BLaER1 (cell line): ENCODE data around the gene CHMP4A.
"Not testable (repeated sequence)": the region's sequence is repeated elsewhere in the genome, so short reads cannot be mapped to it uniquely, and the experiment has no call there.

Source experiments
- H3K27ac ChIP-seq: shearing (Covaris generic); formaldehyde crosslinking; 2 replicates; pipeline ENCODE4 v1.8.1; 2022
- H3K27me3 ChIP-seq: shearing (Covaris generic); formaldehyde crosslinking; 2 replicates; pipeline ENCODE4 v1.8.1; 2022
- H3K36me3 ChIP-seq: shearing (Covaris generic); formaldehyde crosslinking; 2 replicates; pipeline ENCODE4 v1.8.1; 2022
- H3K4me1 ChIP-seq: shearing (Covaris generic); formaldehyde crosslinking; 2 replicates; pipeline ENCODE4 v1.8.1; 2022
- H3K4me2 ChIP-seq: shearing (Covaris generic); formaldehyde crosslinking; 2 replicates; pipeline ENCODE4 v1.8.1; 2022
- H3K4me3 ChIP-seq: shearing (Covaris generic); formaldehyde crosslinking; 2 replicates; pipeline ENCODE4 v1.8.1; 2022
- H3K9ac ChIP-seq: shearing (Covaris generic); formaldehyde crosslinking; 2 replicates; pipeline ENCODE4 v1.8.1; 2022
- H3K9me3 ChIP-seq: shearing (Covaris generic); formaldehyde crosslinking; 2 replicates; pipeline ENCODE4 v1.8.1; 2022
- H4K20me1 ChIP-seq: shearing (Covaris generic); formaldehyde crosslinking; 2 replicates; pipeline ENCODE4 v1.8.1; 2022
- Cebpa-rat ChIP-seq: shearing (Covaris generic); IDR thresholded peaks from 2 replicates; pipeline ENCODE4 v1.8.1; 2022

CHMP4A gene

DNA sequence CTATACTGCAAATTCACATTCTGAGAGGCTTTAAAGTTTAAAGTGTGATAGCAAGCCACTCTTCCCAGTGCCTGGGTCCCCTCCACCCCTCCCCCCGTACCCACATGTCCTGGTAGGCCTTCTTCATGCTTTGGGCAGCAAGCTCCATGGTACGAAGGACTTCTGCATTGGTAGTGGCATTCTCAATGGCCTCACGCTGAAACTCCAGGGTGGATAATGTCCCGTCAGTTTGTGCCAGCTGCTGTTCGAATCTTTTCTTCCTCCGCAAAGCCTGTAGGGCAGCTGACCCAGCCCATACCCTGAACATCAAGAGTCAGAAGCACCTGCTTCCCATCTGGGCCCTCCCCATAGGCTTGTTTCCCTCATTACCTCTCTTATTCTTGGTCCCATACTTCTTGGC, 2.0 kb downstream of the CHMP4A start:
- Histone ChIP-seq H3K4me2 (no peak overlapping the region), H3K27me3 (no peaks in the 10 kb centered on the region), H3K9me3 (no peaks in the 10 kb centered on the region), H3K9ac (no peak overlapping the region), H3K4me3 (no peak overlapping the region), H3K36me3 (peaks cover 53% of the 10 kb centered on the region), H3K4me1 (peaks cover 48% of the 10 kb centered on the region), H3K27ac (no peak overlapping the region), H4K20me1 (no peaks in the 10 kb centered on the region)
- no peak for TF ChIP-seq Cebpa-rat

- Histone ChIP-seq H3K9ac (no peak overlapping the region), H3K4me2 (peak overlapping the region; percentile 3; the same call in 1 of the 2 replicates), H3K27me3 (no peaks in the 10 kb centered on the region), H3K36me3 (peaks cover 89% of the 10 kb centered on the region), H3K4me3 (no peak overlapping the region), H3K4me1 (peaks cover 26% of the 10 kb centered on the region), H3K27ac (no peak overlapping the region), H4K20me1 (no peaks in the 10 kb centered on the region), H3K9me3 (peaks cover 11% of the 10 kb centered on the region)
- TF ChIP-seq Cebpa-rat, result no peak
Measured at GRCh38 chr14:24207625-24208024, 5.7 kb downstream of the CHMP4A start.

- Histone ChIP-seq H3K4me1 (peaks cover 21% of the 10 kb centered on the region), H3K4me3 (no peak overlapping the region), H3K9ac (no peak overlapping the region), H4K20me1 (no peaks in the 10 kb centered on the region), H3K9me3 (peaks cover 16% of the 10 kb centered on the region), H3K27me3 (no peaks in the 10 kb centered on the region), H3K36me3 (peaks cover 94% of the 10 kb centered on the region), H3K27ac (no peak overlapping the region), H3K4me2 (peak overlapping the region; percentile 3; the same call in 1 of the 2 replicates)
- TF ChIP-seq Cebpa-rat, result no peak
Measured at GRCh38 chr14:24207104-24207551, 6.2 kb downstream of the CHMP4A start.

DNA sequence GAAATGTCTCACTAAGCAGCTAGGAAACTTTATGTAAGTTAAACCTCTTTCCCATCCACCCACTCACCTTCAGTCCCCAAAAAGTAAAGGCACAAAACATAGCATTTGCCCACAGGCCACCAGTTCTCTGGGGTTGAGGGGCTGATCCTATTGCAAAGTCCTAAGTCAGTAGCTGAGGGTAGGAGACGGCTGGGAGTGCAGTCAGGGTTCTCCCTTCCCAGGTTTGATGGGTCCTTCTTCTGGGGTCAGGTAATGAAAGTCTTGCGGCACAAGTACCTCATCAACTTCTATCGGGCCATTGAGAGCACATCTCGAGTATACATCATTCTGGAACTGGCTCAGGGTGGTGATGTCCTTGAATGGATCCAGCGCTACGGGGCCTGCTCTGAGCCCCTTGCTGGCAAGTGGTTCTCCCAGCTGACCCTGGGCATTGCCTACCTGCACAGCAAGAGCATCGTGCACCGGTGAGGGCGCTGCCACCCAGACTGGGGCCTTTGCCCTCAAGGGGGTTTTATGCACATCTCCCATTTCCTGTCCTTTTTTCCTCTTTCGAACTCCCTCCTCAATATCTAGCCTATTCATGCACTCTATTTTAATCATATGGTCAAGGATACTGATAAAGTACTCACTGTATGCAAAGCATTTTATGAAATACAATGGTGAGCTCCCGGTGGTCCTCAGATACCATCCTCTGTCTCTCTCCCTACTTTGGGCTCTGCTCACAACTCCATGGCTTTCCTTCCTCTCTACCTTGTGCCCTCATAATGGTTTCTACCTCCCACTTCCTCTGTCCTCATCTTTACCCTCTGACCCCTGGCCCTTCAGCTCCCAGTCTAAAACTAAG, 6.8 kb downstream of the CHMP4A start:
- H3K27ac ChIP-seq, result no peak overlapping the region
- peaks cover 98% of the 10 kb centered on the region for H3K36me3 ChIP-seq

GRCh38 chr14:24204163-24205146, 8.8 kb downstream of the CHMP4A start:
- TF ChIP-seq Cebpa-rat, result no peak
- Histone ChIP-seq H3K36me3 (peaks cover 98% of the 10 kb centered on the region), H4K20me1 (no peaks in the 10 kb centered on the region), H3K27ac (no peak overlapping the region), H3K27me3 (no peaks in the 10 kb centered on the region), H3K4me1 (peaks cover 10% of the 10 kb centered on the region), H3K4me2 (no peak overlapping the region), H3K4me3 (no peak overlapping the region), H3K9me3 (peaks cover 27% of the 10 kb centered on the region), H3K9ac (no peak overlapping the region)

More for the DNA sequence above, 6.8 kb downstream of the CHMP4A start:
- no peak overlapping the region for H3K9ac ChIP-seq
- H4K20me1 ChIP-seq, result no peaks in the 10 kb centered on the region
- H3K27me3 ChIP-seq, result no peaks in the 10 kb centered on the region
- H3K4me2 ChIP-seq, result no peak overlapping the region
- peaks cover 22% of the 10 kb centered on the region for H3K9me3 ChIP-seq
- TF ChIP-seq Cebpa-rat, result no peak
- H3K4me3 ChIP-seq, result no peak overlapping the region
- peaks cover 15% of the 10 kb centered on the region for H3K4me1 ChIP-seq

- not testable (repeated sequence) for H4K20me1 ChIP-seq, H3K4me2 ChIP-seq, H3K27ac ChIP-seq, H3K4me3 ChIP-seq, H3K27me3 ChIP-seq, H3K9ac ChIP-seq
- Histone ChIP-seq H3K4me1 (peaks cover 15% of the 10 kb centered on the region), H3K36me3 (peaks cover 98% of the 10 kb centered on the region), H3K9me3 (peaks cover 27% of the 10 kb centered on the region)
Measured at GRCh38 chr14:24203249-24203886, 9.9 kb downstream of the CHMP4A start.

DNA sequence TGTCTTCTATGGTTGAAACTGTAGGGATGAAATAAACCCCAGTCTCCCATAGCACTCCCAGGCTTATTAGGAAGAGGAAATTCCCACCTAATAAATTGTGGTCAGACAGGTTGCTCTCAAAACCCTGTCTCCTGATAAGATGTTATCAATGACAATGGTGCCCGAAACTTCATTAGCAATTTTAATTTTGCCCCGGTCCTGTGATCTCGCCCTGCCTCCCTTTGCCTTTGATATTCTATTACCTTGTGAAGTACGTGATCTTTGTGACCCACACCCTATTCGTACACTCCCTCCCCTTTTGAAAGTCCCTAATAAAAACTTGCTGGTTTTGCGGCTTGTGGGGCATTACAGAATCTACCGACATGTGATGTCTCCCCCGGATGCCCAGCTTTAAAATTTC, 10.8 kb downstream of the CHMP4A start:
- Histone ChIP-seq H3K36me3 (peaks cover 91% of the 10 kb centered on the region), H3K4me1 (peaks cover 15% of the 10 kb centered on the region), H3K9me3 (peaks cover 27% of the 10 kb centered on the region)
- not testable (repeated sequence) for H3K4me2 ChIP-seq, H3K9ac ChIP-seq, H3K4me3 ChIP-seq, H3K27me3 ChIP-seq, H4K20me1 ChIP-seq, H3K27ac ChIP-seq

DNA sequence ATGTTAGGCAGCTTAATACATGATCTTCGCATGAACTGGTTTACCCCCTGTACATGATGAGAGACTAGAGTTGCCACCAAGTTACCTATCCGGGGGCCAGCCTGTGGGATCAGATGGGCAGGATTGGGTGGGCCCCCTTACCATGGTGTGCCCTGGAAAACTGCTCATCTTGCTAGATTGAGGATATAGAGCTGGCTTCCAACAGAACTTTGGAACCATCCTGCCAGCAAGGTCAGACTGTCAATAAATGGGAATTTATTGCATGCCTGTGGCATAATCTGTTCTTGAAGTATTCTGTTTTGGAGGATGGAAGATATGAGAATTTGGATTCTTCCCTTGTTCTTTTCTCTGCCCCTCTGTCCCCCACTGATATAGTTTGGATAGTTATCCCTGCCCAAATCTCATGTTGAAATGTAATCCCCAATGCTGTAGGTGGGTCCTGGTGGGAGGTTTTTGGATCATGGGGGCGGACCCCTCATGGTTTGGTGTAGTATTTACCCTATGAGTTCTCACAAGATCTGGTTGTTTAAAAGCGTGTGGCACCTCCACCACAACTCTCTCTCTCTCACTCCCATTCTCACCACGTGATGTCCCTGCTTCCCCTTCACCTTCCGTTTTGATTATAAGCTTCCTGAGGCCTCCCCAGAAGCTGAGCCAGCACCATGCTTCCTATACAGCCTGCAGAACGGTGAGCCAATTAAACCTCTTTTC, 14.3 kb downstream of the CHMP4A start:
- Histone ChIP-seq H3K9ac (no peak overlapping the region), H3K9me3 (peaks cover 27% of the 10 kb centered on the region), H3K27me3 (no peaks in the 10 kb centered on the region), H3K36me3 (peaks cover 57% of the 10 kb centered on the region), H3K27ac (no peak overlapping the region), H4K20me1 (no peaks in the 10 kb centered on the region), H3K4me3 (no peak overlapping the region), H3K4me1 (peaks cover 36% of the 10 kb centered on the region), H3K4me2 (no peak overlapping the region)
- TF ChIP-seq Cebpa-rat, result no peak

- Histone ChIP-seq H3K27me3 (no peaks in the 10 kb centered on the region), H3K9me3 (peaks cover 10% of the 10 kb centered on the region), H3K4me1 (peaks cover 54% of the 10 kb centered on the region), H3K4me2 (peak overlapping the region; percentile 84), H3K27ac (peak overlapping the region; percentile 99; the same call in 1 of the 2 replicates), H3K36me3 (peaks cover 49% of the 10 kb centered on the region), H3K9ac (peak overlapping the region; percentile 98; the same call in 1 of the 2 replicates), H3K4me3 (peak overlapping the region; percentile 72; the same call in 1 of the 2 replicates), H4K20me1 (no peaks in the 10 kb centered on the region)
- no peak for TF ChIP-seq Cebpa-rat
Measured at GRCh38 chr14:24197056-24197450, 16.2 kb downstream of the CHMP4A start.
